ENCODE results near the gene PTPRM. TPM values are rescaled to one million over a fixed set of nuclear protein-coding genes. Genes with fewer than 3 reads are reported as not detected.

PTPRM gene
- total RNA-seq, 4 donors from 2014 or later = 81.5 to 98.9 (median 86.8) TPM

DNA sequence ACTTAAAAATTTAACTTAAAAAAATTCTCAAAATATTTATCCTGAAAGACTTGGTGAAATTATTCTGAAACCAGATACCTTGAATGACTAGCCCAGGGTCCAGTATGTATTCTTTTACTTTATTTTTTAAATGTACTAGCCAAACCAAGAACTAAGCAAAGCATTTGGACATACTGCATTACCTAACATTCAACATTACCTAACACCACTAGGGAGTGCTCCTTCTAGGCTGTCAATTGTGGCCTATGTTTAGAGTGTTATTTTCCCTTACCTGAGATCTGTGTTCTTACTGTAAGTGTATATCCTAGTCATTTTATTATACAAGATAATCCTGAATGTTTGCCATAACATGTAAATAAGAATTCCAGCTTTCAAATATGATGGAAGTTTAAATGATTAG, 496.6 kb downstream of the PTPRM start:
- no peaks in the 10 kb centered on the region for H3K4me1 ChIP-seq
- no peaks in the 10 kb centered on the region for H3K36me3 ChIP-seq
- TF ChIP-seq POLR2AphosphoS5 (IDR thresholded peaks at IDR 0.05) (no peak), EP300 (IDR thresholded peaks at IDR 0.05) (no peak)
- no peak for ATAC-seq
- no peaks in the 10 kb centered on the region for H3K9me3 ChIP-seq
- no peak overlapping the region for H3K27ac ChIP-seq
- H3K4me3 ChIP-seq = no peak overlapping the region
- H3K27me3 ChIP-seq = no peaks in the 10 kb centered on the region

DNA sequence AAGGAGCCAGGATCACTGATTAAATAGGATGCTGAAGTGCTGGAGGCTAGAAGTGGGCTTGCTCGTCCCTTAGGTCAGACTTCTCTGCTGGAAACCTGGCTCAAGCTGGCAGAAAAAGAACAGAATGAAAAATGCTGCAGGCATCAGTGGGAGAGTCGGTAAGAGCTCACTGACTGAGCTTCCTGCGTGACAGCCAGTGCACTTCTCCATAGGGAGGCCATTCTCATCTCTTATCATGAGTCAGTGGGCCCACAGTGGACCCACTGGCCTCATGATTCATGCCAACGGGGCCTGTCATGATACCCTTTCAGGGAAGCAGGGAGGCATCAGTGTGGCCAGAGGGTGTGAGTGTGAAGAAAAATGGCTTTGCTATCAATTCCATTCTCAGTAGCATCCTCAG, 498.2 kb downstream of the PTPRM start:
- Histone ChIP-seq H3K9me3 (no peaks in the 10 kb centered on the region), H3K27ac (no peak overlapping the region), H3K36me3 (peaks cover 0 to 8% of the 10 kb centered on the region in 2 donors), H3K4me3 (no peak overlapping the region), H3K4me1 (no peaks in the 10 kb centered on the region), H3K27me3 (no peaks in the 10 kb centered on the region)
- no peak for ATAC-seq
- WGBS, 2 donors (ENCODE audit: low coverage in 1 of 2) = 95 to 100% methylated on average over 1 to 2 of the region's 4 CpGs
- no peak for TF ChIP-seq POLR2AphosphoS5 (IDR thresholded peaks at IDR 0.05)
- TF ChIP-seq, protein P1, sequence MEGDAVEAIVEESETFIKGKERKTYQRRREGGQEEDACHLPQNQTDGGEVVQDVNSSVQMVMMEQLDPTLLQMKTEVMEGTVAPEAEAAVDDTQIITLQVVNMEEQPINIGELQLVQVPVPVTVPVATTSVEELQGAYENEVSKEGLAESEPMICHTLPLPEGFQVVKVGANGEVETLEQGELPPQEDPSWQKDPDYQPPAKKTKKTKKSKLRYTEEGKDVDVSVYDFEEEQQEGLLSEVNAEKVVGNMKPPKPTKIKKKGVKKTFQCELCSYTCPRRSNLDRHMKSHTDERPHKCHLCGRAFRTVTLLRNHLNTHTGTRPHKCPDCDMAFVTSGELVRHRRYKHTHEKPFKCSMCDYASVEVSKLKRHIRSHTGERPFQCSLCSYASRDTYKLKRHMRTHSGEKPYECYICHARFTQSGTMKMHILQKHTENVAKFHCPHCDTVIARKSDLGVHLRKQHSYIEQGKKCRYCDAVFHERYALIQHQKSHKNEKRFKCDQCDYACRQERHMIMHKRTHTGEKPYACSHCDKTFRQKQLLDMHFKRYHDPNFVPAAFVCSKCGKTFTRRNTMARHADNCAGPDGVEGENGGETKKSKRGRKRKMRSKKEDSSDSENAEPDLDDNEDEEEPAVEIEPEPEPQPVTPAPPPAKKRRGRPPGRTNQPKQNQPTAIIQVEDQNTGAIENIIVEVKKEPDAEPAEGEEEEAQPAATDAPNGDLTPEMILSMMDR (IDR thresholded peaks at IDR 0.05) = no peak
- no peak for TF ChIP-seq POLR2A (IDR thresholded peaks at IDR 0.05)
- no peak for TF ChIP-seq EP300 (IDR thresholded peaks at IDR 0.05)

GRCh38 chr18:8065773-8066172, 498.7 kb downstream of the PTPRM start:
- 100% methylated on average over 1 of the region's 1 CpG for WGBS, 2 donors (ENCODE audit: low coverage in 1 of 2)
- no peak for ATAC-seq
- Histone ChIP-seq H3K4me1 (no peaks in the 10 kb centered on the region), H3K36me3 (peaks cover 0 to 8% of the 10 kb centered on the region in 2 donors), H3K27me3 (no peaks in the 10 kb centered on the region), H3K27ac (no peak overlapping the region), H3K4me3 (no peak overlapping the region), H3K9me3 (no peaks in the 10 kb centered on the region)
- TF ChIP-seq POLR2A (IDR thresholded peaks at IDR 0.05) (no peak), EP300 (IDR thresholded peaks at IDR 0.05) (no peak), POLR2AphosphoS5 (IDR thresholded peaks at IDR 0.05) (no peak)
- TF ChIP-seq, protein P1 (IDR thresholded peaks at IDR 0.05) = no peak

- H3K9me3 ChIP-seq = no peaks in the 10 kb centered on the region
- no peak for ATAC-seq
- TF ChIP-seq POLR2AphosphoS5 (IDR thresholded peaks at IDR 0.05) (no peak), EP300 (IDR thresholded peaks at IDR 0.05) (no peak), POLR2A (IDR thresholded peaks at IDR 0.05) (no peak)
- TF ChIP-seq, protein P1 (IDR thresholded peaks at IDR 0.05) = no peak
- peaks cover 0 to 8% of the 10 kb centered on the region in 2 donors for H3K36me3 ChIP-seq
- 95% methylated on average over 8 of the region's 8 CpGs for WGBS, 2 donors (ENCODE audit: low coverage in 1 of 2)
- no peak overlapping the region for H3K27ac ChIP-seq
- H3K27me3 ChIP-seq = no peaks in the 10 kb centered on the region
- H3K4me1 ChIP-seq = no peaks in the 10 kb centered on the region
- no peak overlapping the region for H3K4me3 ChIP-seq
These were observed 502.6 kb downstream of the PTPRM start for GRCh38 chr18:8069708-8070107.

DNA sequence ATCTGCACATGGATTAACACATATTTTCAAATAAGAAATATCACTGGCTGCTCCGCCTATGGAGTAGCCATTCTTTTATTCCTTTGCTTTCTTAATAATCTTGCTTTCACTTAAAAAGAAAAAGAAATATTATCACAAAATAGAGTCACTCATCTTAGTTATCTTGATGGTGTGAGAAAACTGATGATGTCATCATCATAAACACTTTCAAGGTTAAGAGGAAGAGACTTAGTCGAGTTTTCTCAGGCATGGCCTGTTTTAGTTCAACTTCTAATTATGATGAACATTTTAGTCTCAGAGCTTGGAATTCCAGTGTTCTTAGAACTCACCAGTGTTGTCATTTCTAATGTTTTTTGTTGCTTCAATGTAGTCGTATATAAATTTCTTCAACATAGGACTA, 506.1 kb downstream of the PTPRM start:
- no peak for ATAC-seq
- TF ChIP-seq, protein P1 (IDR thresholded peaks at IDR 0.05) = no peak
- no peak for TF ChIP-seq POLR2A (IDR thresholded peaks at IDR 0.05)
- TF ChIP-seq EP300 (IDR thresholded peaks at IDR 0.05) = no peak
- TF ChIP-seq POLR2AphosphoS5 (IDR thresholded peaks at IDR 0.05) = no peak
- no peaks in the 10 kb centered on the region for H3K9me3 ChIP-seq
- no peaks in the 10 kb centered on the region for H3K4me1 ChIP-seq
- H3K27me3 ChIP-seq = no peaks in the 10 kb centered on the region
- no peak overlapping the region for H3K4me3 ChIP-seq
- peaks cover 0 to 8% of the 10 kb centered on the region in 2 donors for H3K36me3 ChIP-seq
- WGBS, 2 donors (ENCODE audit: low coverage in 1 of 2) = 85 to 91% methylated on average over 3 of the region's 3 CpGs
- no peak overlapping the region for H3K27ac ChIP-seq

All from gastroesophageal sphincter (tissue), 4 donors.